Kidney (tissue), 14 donors: ENCODE data around the gene AFAP1L2. TPM values are rescaled to one million over a fixed set of nuclear protein-coding genes. Genes with fewer than 3 reads are reported as not detected.

Experiments
- DNase-seq, 5 donors: peaks; one replicate each; pipeline ENCODE4 v3.0.0-alpha.2; 2013 to 2020
- FAIRE-seq: peaks from 2 replicates; lab custom pipeline; 2012; peaks lifted over from hg19 to GRCh38; lab: Jason Lieb, UNC
- H3K27ac ChIP-seq, 2 donors: one replicate each; pipeline ENCODE4 v1.7.0; 2013; ENCODE audit warnings: low read depth in 2 of 2, low read length in 2 of 2, inconsistent platforms in 1 of 2
- H3K27me3 ChIP-seq: one replicate; pipeline ENCODE4 v1.7.1; 2013; ENCODE audit warnings: low read length, inconsistent platforms; ENCODE audit not compliant: control insufficient read depth, insufficient read depth
- H3K36me3 ChIP-seq, 3 donors: one replicate each; pipeline versions ENCODE4 v1.7.0 to v1.7.1; 2013; ENCODE audit warnings: low read length in 3 of 3, control low read depth in 1 of 3, inconsistent platforms in 1 of 3; ENCODE audit not compliant: insufficient read depth in 3 of 3, control insufficient read depth in 2 of 3
- H3K4me1 ChIP-seq, 3 donors: one replicate each; pipeline versions ENCODE4 v1.7.0 to v1.7.1; 2013; ENCODE audit warnings: low read length in 3 of 3, inconsistent platforms in 1 of 3, low read depth in 1 of 3; ENCODE audit not compliant: control insufficient read depth in 2 of 3, insufficient read depth in 2 of 3
- H3K4me3 ChIP-seq, 3 donors: one replicate each; pipeline versions ENCODE4 v1.7.0 to v1.8.1; 2013; ENCODE audit warnings: low read length in 3 of 3, control low read depth in 1 of 3, inconsistent platforms in 1 of 3
- H3K9ac ChIP-seq, 3 donors: one replicate each; pipeline versions ENCODE4 v1.7.0 to v1.7.1; 2013; ENCODE audit warnings: low read length in 3 of 3, control low read depth in 1 of 3, inconsistent platforms in 1 of 3
- H3K9me3 ChIP-seq, 3 donors: one replicate each; pipeline versions ENCODE4 v1.7.0 to v1.7.1; 2013; ENCODE audit warnings: low read length in 3 of 3, control low read depth in 1 of 3, inconsistent platforms in 1 of 3; ENCODE audit not compliant: control insufficient read depth in 2 of 3, insufficient read depth in 1 of 3
- intact Hi-C: fragments of 100-400 bp; cut with DNase I; formaldehyde crosslinking; loops from one replicate; pipeline ENCODE4 v1.11.1; 2022
- polyA plus RNA-seq: library from polyadenylated mRNA; stranded (reverse); fragments of 350-450 nt; fragmentation: Illumina TruSeq; extraction: RNeasy Lipid Tissue Mini Kit (QIAGEN cat#74804); gene quantifications from one replicate; pipeline ENCODE4 v1.2.3, GENCODE V29; 2014; ENCODE audit warnings: low read depth, low replicate concordance; ENCODE audit not compliant: insufficient read depth
- total RNA-seq: library from RNA; stranded (reverse); fragmentation: NEBNext Ultra II Directional; extraction: Animal tissue kit (Norgen Biotek cat#: 25700); gene quantifications from one replicate; pipeline ENCODE4 v1.2.1, GENCODE V29; 2021
- TF ChIP-seq, protein P1 (sequence below): IDR thresholded peaks from 3 replicates; pipeline ENCODE4 v1.5.1; 2012; ENCODE audit warnings: mild to moderate bottlenecking, moderate library complexity, borderline replicate concordance; ENCODE audit not compliant: insufficient read depth; ENCODE audit errors: extremely low read depth
- donor health status: control.
- donor health status: control.
- donor health status: control.
- donor health status: control.
- donor health status: control.
- donor health status: DM: yes; HTN: yes; CAD: no.
- donor health status: Normal renal cell carcinoma (clear cell type).

The AFAP1L2 gene
- total and polyA plus RNA-seq, 2 donors from 2014 or later, result 19.8 to 24.0 TPM

DNA sequence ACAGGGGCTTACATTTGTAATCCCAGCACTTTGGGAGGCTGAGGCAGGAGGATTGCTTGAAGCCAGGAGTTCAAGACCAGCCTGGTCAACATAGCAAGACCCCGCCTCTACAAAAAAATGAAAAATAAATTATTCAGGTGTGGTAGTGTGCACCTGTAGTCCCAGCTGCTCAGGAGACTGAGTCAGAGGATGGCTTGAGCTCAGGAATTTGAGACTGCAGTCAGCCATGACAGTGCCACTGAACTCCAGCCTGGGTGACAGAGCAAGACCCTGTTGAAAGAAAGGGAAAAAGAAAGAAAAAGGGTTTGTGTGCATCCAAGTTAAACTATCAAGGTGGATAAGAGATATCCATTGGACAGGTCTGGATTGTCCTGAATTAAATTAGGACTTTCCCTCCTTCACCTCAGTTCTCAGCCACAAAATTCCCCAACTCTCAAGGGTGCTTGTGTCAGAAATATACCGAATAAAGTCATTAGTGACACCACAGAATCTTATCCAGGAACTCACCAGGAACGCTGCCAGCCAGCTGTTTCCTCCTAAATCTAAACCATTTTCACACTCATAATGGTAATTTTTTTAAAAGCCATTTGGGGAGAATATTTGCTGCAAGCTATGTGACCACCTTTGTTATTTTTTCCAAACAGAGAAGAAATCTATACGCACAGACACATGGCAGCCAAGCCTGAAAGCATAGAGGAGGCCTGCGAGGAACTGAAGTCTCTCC is 12.0 kb downstream of the AFAP1L2 start:
- FAIRE-seq, result no peak
- H3K4me1 ChIP-seq, result peaks cover 0 to 28% (median 20%) of the 10 kb centered on the region in 3 donors

DNA sequence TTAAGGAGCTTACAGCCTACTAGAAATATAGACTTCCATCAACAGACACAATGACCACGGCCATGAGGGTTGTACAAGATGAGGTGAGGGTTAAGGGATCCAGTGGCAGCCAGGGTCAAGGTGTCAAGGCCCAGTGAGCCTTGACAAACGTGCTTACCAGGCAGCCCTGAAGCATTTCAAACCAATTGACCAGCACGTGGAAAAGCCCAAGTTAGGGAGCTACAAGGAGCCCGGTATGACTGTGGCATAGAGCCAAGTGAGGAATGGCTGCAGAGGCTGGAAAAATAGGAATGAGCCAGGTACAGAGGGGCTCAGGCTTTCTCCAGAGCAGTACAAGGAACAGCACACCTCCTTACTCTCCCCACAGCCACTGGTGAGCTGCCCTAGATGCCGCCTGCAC is 12.7 kb downstream of the AFAP1L2 start:
- no peak overlapping the region for H3K9ac ChIP-seq
- no peak for FAIRE-seq
- DNase-seq, result no peak
- no peak overlapping the region for H3K4me3 ChIP-seq
- intact Hi-C loops, result no loop called here
- peak overlapping the region in 1 of 2 donors; percentile 37 for H3K27ac ChIP-seq
- H3K4me1 ChIP-seq, result peaks cover 0 to 25% (median 21%) of the 10 kb centered on the region in 3 donors
- no peaks in the 10 kb centered on the region for H3K9me3 ChIP-seq
- TF ChIP-seq, protein P1, sequence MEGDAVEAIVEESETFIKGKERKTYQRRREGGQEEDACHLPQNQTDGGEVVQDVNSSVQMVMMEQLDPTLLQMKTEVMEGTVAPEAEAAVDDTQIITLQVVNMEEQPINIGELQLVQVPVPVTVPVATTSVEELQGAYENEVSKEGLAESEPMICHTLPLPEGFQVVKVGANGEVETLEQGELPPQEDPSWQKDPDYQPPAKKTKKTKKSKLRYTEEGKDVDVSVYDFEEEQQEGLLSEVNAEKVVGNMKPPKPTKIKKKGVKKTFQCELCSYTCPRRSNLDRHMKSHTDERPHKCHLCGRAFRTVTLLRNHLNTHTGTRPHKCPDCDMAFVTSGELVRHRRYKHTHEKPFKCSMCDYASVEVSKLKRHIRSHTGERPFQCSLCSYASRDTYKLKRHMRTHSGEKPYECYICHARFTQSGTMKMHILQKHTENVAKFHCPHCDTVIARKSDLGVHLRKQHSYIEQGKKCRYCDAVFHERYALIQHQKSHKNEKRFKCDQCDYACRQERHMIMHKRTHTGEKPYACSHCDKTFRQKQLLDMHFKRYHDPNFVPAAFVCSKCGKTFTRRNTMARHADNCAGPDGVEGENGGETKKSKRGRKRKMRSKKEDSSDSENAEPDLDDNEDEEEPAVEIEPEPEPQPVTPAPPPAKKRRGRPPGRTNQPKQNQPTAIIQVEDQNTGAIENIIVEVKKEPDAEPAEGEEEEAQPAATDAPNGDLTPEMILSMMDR, result no peak
- H3K27me3 ChIP-seq, result no peaks in the 10 kb centered on the region
- no peaks in the 10 kb centered on the region for H3K36me3 ChIP-seq

More for the DNA sequence above, 12.0 kb downstream of the AFAP1L2 start:
- TF ChIP-seq, protein P1, result no peak
- H3K36me3 ChIP-seq, result no peaks in the 10 kb centered on the region
- H3K9ac ChIP-seq, result no peak overlapping the region
- intact Hi-C loops, result no loop called here
- no peak for DNase-seq
- H3K27me3 ChIP-seq, result no peaks in the 10 kb centered on the region
- no peak overlapping the region for H3K4me3 ChIP-seq
- H3K27ac ChIP-seq, result peak overlapping the region in 1 of 2 donors; percentile 14
- no peaks in the 10 kb centered on the region for H3K9me3 ChIP-seq

DNA sequence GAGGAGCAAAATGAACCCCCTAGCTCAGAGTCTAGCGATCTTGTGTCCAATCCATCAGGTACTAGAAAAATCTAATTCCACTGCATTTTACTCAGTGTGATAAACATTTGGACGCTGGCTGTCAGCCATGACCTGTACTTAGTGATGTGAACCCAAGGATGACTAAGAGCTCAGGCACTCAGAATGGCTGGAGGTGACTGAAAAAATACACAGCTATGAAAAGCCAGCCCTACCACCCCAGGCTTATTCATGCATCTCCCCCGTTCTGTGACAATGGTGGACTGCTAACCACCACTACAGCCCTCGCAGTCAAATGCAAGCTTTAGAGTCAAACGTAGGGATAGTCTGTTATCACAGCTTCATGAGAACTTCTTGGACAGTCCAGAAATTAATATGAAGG is 14.9 kb downstream of the AFAP1L2 start:
- intact Hi-C loops, result no loop called here
- DNase-seq (peak in 2 of 5 donors; percentile 19 to 60), FAIRE-seq (no peak)
- H3K9me3 ChIP-seq, result no peaks in the 10 kb centered on the region
- TF ChIP-seq, protein P1, result no peak
- no peak overlapping the region for H3K9ac ChIP-seq
- H3K4me1 ChIP-seq, result peaks cover 0 to 25% (median 23%) of the 10 kb centered on the region in 3 donors
- H3K36me3 ChIP-seq, result no peaks in the 10 kb centered on the region
- peak overlapping the region in 1 of 2 donors; percentile 65 for H3K27ac ChIP-seq
- H3K27me3 ChIP-seq, result no peaks in the 10 kb centered on the region
- H3K4me3 ChIP-seq, result no peak overlapping the region
